Measurements from ENCODE around the gene IFNA1.
A peak's percentile ranks its signal among the peaks of the same experiment; 100 is the strongest.
"Not testable (repeated sequence)": the region's sequence is repeated elsewhere in the genome, so short reads cannot be mapped to it uniquely, and the experiment has no call there.

Gene IFNA1

DNA sequence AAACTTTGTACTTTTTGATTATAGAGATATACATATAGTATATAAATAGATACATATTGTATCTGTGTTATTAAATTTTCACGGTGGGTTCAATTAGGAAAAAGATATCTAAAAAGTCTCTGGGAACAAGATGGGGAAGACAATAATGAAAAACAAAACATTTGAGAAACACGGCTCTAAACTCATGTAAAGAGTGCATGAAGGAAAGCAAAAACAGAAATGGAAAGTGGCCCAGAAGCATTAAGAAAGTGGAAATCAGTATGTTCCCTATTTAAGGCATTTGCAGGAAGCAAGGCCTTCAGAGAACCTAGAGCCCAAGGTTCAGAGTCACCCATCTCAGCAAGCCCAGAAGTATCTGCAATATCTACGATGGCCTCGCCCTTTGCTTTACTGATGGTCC is at the start of gene IFNA1:
TSS of gene IFNA1 (plus strand) at position 301 of the 400 bp plus-strand sequence. CDS start at position 370, 69 bp downstream.
- no peak for DNase-seq (ENCODE audit: low read depth)

DNA sequence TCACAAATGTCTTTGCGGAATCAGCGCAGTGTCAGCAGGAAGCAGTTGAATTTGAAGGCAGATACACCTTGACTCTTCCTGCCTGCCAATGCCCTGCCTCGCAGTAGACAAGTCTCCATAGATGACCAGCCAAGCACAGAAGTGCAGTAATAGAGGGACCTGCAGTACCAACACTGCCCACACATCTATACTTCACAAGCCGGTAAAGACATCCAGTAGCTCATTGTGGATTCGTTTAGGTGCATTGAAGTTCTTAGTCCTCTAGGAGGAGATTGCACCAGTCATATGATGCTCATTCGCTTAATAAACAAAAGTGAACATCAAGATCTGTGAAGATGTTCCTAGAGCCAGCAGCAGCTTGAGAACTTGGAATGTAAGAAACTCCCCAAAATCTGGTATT is 48.0 kb upstream of the IFNA1 start:
- DNase-seq (ENCODE audit: low read depth) = no peak

DNA sequence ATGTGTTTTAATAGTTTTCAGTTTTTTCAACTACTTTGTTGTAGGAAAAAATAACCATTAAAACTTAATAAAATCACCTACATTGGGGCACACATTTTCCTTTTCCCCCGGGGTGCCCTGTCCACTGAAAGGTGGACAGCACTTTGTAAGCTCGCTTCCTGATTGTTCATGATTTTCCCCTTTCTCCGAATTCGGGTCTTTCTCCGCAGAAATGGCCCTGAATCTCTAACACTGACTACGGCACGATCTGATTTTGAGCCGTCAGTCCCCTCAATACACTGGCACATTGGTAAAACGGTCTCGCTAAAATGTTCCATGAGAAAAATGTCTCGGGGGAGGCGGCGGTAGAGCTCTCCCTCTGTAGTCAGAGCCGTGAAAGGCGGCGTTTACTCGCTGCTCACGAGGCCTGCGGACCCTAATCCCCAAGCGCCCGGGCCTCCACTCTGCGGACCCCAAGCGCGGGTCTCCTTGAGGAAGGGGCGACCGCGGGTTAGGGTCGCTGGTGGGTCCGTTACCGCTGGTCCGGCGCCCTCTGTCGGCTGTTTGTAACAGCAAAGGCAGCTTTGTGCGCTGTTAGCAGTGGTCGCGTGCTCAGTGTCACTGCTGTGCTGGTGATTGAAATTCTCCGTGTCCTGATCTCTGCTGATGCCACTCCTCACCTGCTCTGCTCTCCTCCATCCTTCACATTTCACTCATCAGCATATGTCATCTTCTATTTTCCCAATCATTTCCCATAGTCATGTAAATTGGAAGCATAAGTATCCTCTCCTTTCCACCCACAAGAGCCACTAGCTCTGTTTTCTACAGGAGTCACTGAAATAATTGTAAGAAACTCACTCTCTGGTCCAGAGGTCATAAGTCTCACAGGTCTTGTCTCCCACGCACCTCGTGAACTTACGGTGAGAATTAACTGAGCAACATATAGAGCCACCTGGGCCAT is 44.2 kb upstream of the IFNA1 start:
- DNase-seq (ENCODE audit: low read depth) = peak; percentile 39

DNA sequence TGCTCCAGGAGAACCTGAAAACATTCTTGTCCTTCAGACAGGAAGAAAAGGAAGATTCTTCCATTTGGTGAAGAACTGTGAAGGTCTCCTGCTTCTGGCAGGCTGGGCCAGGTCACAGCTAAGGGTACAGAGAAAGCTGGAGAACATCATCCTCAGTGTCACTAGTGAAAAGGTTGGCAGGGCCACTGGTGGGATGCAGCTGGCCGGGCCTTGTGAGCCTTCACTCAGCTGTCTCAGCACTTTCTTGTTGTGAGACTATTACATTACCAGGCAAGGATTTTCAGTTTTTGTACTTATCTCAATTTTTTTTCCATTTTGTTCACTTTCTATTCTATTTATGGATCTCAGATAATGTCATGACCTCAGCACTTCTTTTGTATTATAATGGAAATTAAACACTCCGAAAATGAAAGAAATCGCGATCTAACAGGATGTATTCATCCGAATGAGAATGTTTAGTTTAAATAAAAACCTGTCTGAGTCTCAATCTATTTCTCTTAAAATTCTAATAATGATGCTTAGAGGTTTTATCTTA is 41.2 kb upstream of the IFNA1 start:
- DNase-seq (ENCODE audit: low read depth) = no peak

DNA sequence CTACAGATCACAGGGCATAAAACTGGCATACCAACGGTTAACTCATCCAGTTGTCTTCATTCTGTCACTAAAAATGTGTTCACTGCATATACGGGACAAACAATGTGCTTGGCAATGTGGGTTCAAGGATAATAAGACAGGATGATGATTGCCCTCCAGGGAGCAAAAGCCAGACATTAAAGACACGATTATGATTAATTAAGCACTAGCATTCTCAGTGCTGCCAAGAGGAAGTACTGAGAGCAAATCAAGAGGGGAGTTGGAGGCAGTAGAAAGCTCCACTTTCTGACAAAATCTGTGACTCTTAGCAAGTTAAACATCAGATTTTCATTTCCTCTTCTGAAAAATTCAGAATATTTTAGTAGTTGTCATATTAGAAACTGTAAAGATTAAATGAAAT is 40.3 kb upstream of the IFNA1 start:
- no peak for DNase-seq (ENCODE audit: low read depth)

DNA sequence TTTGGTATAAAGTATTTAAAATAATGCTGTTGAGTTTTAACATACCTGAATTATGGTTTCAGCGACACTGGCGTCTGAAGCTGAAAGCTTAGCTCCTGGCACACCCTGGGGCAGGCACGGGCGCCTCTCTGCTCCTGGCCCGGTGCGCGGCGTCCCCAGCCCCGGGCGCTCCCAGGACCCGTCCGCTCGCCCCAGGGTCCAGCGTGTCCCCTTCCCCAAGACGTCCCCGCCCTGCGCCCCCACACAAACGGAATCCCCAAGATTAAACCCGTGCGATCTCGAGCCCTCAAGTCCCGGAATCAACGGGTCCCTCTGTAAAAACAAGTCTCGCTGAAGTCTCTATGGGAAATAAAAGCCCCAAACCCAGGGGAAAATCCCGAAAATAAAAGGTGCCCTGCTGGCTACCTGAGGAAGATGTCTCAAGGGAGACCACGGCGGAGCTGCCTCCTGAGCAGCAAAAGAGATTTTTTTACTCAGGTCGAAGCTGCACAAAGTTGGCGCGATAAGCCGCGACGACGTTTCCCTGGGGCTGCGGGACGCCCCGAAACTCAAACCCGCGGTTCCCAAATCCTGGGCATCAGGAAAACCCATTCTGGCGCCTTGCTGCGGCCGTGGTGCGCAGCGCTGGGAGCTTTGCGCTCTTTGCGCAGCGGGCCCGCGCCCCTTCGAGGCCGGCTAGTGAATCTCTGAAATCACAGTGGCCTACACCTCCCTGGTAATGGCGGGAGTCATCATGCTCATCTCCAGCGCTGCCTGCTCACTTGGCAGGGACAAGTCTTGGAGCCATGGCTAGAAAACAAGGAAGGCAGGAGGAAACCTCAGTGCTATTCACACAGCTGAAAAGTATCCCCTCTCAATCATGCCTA is 37.6 kb upstream of the IFNA1 start:
- no peak for DNase-seq (ENCODE audit: low read depth)

DNA sequence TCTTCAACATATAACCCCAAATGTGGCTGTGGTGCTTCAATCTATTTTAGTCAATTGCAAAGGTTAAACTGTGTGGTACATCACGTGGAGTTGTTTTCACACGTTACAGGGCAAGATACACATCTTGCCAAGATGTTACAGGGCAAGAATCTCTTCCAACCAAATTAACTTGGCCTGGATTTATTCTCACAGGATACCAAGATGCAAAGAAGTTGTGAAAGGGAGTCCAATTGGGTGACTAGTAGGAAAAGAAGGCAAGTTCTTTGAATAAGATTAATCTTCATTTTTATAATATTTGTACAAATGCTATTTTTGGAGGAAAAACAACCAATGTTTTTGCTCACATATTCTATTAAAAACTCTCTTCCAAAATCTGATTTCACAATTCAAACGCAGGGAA is 36.1 kb upstream of the IFNA1 start:
- no peak for DNase-seq (ENCODE audit: low read depth)

DNA sequence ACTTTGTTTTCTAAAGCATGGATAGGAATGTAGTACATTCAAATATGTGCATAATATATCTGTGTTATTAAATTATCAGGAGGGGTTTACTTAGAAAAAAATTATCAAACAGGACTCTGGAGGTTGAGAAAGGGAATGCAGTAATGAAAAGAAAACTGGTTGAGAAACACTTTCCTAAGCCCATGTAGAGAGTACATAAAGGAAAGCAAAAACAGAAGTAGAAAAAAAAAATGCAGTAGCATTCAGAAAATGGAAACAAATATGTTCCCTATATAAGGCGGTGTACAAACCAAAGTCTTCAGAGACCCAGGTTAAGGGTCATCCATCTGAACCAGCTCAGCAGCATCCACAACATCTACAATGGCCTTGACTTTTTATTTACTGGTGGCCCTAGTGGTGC is 31.4 kb upstream of the IFNA1 start, which contains the start of gene IFNA8:
TSS of gene IFNA8 (plus strand) at position 301 of the 400 bp plus-strand sequence. CDS start at position 361, 60 bp downstream.
- DNase-seq (ENCODE audit: low read depth) = no peak

DNA sequence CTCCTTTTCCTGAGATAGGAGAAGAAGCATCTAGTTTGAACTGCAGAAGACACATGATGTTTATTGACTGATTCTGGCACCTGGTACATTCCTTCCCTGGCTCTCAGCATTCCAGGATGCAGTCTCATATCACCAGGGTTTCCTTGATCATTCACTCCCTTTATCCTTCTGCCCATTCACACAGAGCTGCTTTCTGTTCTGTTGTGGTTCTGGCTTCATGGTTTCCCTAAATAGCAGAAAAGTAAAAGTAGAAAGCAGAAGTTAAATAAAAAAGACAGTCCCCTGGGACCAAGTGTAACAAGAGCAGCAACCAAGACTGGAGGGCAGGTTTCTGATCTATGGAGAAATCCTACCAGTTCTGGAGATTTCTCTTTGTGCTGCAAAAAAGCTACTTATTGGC is 28.1 kb upstream of the IFNA1 start:
- no peak for DNase-seq (ENCODE audit: low read depth)

DNA sequence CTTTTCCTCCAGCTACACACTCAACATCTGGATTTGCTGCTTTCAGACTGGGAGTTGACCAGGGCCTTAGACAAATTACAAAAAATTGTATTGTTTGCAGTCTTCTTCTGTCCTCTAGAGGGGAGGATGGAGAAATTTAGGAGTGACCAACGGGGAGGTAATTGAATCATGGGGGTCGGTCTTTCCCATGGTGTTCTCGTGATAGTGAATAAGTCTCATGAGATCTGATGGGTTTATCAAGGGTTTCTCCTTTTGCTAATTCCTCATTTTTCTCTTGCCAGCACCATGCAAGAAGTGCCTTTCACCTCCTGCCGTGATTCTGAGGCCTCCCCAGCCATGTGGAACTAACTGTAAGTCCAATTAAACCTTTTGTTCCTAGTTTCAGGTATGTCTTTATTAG is 27.1 kb upstream of the IFNA1 start:
- DNase-seq (ENCODE audit: low read depth) = no peak

DNA sequence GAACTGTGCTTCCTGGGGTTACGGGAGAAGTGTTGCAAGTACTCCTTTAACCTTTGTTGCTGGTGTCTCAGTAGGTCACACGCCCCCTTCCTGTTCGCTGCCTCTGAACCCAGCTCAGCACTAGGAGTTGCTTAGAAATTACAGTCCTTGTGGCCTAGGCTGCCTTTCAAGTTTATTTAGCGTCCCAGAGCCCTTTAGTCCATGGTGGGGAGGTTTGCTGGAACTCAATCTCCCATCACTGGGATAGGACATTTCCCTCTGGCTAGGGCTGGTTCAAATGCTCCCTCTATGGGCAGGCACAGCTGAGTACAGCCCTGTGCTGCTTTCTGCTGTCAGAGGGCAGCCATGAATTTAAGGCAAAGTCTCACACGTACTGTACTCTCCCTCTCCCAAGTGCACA is 26.6 kb upstream of the IFNA1 start:
- no peak for DNase-seq (ENCODE audit: low read depth)

DNA sequence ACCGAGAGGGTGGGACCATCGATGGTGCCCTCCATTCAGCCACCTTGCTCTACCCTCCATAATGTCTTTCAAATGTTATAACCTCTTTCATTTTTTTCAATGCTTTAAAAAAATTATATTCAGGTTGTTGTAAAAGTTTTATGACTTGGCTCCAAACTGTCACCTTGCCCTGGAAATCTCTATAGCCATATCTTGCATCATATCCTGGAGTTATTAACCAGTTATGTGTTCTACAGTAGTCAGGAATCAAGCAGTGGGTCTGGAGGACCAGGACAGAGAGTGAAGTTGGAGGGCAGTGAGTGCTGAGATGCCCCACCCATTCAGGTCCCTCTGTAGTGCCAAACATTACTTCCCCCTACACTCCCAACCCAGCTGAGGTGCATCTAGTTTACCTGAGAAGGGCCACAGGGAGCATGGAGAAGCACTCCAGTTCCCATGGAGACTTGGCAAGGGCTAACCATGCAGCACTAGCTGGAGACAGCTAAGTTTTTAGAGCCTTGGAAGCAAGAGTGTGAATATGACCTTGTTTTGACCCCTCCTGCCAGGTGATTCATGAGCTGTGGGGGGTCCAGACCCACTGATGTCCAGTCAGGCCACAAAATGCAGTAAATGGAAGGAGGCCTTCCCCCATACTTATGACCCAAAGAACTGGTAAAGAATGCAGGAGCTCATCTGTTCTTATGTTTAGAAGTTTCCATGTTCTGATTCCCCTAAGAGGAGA is 25.9 kb upstream of the IFNA1 start:
- DNase-seq (ENCODE audit: low read depth) = no peak

DNA sequence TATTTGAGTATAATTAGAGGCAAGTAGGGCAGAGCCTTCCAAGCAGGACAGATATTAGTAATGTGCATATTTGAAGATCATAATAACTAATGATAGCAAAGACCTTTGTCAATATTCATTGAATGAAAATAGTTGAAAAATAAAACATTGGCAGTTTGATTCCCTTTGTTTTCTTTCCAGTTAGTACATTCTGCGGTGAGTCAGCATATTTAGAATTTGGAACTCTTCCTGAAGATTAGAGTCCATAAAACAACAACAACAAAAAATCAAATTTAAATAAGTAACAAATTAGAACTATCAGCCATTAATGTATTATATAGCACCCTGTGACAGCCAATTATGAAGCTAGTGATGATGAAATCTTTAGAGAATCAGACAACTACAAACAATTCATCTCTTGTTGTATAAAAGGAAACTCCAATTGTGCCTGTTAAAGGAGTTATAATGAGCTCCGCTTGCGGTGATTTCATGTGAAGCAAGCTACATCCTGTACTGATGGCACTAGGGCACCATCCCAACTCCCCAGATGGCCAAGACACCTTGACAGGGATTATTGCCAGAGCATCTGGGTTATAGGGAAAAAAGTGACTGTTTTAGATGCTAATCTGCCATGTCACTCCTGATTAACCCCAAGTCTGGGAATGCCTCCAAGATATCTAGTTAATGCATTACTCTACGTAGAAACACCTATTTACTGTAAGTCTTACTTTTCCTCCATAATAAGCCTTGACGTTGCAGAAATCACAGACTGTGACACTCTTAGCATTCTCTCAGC is 24.6 kb upstream of the IFNA1 start:
- DNase-seq (ENCODE audit: low read depth) = no peak

DNA sequence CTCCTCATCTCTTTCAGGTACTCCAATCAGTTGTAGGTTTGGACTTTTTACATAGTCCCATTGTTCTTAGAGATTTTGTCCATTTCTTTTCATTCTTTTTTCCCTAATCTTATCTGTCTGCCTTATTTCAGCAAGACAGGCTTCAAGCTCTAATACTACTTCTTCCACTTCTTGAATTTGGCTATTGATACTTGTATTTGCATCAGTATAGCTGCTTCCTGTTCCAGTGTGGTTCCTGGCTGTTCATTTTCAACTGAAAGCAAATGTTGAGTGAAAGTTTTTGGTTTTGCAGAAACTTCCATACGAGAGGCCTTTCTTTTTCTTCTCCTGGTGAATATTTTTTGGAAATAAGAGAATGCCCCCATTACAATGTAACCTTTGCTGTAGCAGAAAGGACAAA is 12.0 kb upstream of the IFNA1 start:
- no peak for DNase-seq (ENCODE audit: low read depth)

DNA sequence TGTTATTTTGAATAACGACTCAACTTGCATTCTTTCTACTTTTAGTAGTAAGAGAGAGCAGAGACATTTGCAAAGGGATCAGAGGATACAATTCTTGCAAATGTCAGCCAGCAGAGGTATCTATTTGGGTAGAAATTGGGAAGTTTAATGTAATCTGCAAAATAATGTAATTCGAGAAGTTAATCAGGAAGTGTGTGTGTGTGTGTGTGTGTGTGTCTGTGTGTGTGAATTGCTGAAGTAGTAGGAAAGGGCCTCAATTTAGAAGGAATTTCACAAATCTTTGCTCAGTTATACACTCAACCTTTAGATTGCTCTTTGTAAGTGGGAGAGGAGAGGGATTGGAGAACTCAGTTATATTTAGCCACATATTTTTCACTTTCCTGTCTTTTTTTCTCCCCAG is 11.0 kb upstream of the IFNA1 start:
- DNase-seq (ENCODE audit: low read depth) = no peak

DNA sequence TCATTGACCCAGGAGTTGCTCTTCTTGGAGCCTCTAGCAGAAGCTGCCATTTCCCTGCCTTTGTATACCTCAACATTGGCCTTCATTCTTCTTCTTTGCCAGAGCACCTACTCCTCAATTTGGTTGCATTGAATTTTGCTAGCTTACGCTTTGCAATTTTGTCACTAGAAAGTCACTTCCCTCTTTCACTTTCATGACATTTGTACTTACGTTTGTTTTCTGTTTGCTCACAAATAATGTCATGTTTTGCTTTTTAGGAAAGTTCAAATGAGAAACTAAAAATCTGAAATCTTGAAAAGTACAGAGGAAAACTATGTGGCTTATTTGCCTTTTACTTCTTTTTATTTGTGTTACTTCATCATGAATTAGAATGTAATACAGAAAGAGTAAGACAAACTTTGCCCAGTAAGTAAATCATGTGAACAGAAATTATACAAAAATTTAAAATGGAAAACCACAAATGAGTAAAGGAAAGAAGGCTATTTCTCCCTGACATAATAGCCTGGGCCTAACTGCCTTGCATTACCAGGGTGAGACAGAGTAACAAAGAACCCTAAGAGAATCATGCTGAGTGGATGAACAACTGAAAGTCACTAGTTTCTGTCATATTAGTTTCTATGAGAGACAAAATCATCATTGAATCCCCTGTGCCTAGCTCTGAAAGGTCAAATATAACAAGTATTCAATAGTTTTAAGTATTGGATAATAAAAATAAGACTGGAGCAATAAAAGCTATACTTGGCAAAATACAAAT is 7.4 kb upstream of the IFNA1 start:
- DNase-seq (ENCODE audit: low read depth) = no peak

DNA sequence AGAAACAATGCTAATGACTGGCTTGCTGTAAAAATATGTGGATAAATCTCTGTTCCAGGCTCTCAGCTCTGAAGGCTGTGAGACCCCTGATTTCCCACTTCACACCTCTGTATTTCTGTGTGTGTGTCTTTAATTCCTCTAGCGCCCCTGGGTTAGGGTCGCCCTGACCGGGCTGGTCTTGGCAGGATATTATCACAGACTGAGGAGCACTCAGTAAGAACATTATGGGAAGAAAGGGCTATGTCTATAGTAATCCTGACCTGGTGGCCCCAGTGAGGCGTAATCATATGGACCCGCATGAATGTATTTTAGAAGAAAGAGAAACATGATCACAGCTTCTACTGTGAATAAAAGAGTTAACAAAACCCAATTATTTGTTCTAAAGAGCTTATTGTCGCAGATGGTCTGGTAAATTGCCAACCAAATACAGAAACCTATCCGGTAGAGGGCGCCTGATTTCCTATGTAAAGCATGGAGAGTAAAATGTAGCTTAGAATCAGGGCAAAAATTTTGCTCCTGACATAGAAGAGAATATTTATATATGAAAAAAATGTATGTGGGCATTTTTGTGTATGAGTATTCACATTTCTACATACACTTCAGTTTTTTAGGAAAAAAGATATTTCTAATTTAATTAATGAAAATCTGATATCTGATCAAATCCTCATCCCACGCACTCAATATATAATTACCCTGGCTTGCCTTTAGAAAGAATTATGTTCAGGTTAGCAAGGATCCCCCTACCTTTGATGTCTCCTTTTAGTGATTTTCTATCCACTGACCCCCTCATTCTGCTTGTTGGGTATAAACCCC is 5.8 kb upstream of the IFNA1 start:
- DNase-seq (ENCODE audit: low read depth) = no peak

DNA sequence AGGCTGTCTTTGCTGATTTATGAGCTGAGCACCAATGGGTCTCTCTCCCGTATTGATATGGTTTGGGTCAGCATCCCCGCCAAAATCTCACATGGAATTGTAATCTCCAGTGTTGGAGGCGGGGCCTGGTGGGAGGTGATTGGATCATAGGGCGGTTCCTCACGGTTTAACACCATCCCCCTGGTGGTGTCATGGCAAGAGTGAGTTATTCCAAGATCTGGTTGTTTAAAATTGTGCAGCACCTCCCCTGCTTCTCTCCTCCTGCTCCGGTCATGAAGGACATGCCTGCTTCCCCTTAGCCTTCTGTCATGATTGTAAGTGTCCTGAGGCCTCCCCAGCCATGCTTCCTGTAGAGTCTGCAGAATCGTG is 5.2 kb upstream of the IFNA1 start:
- DNase-seq (ENCODE audit: low read depth) = not testable (repeated sequence)

DNA sequence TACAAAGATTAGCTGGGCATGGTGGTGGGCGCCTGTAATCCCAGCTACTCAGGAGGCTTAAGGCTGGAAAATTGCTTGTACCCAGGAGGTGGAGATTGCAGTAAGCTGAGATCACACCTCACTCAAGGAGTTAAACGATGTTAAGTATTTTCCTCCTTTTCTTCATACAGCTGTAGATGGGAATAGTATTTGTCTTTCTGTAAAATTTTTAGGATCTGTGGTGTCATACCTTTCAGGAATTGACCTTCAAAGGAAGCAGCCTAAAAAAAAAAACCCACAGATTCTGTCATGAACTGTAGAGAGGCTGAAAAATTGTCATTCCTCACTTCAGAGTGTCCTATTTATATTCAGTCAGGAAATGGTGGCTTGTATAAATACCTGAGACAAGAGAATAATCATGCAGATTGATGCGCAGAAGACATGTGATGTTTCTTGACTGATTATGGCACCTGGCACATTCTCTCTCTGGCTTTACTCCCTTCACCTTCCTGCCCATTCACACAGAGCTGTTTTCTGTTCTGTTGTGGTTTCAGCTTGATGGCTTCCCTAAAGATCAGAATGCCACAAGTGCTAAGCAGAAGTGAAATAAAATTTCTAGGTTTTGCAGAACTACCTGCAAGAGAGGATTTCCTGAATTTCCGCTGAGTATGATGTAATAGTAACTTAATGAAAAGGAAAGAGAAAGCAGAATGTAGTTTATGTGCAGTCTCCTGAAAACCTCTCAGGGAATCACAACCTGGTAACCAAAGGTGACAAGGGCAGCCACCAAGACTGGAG is 3.8 kb downstream of the IFNA1 start:
- DNase-seq (ENCODE audit: low read depth) = no peak
